Fibroblast of lung (primary cell): ENCODE results near the gene BRD8. TPM values are rescaled to one million over a fixed set of nuclear protein-coding genes. Genes with fewer than 3 reads are reported as not detected.

ENCODE experiments used
- DNase-seq, 2 donors: peaks; one replicate each; pipeline versions ENCODE4 v3.0.0 to v3.0.0-alpha.2; 2010; ENCODE audit warnings: low read depth in 2 of 2
- H2AFZ ChIP-seq: 2 replicates; pipeline ENCODE4 v1.5.1; 2012; ENCODE audit warnings: low read length, control low read depth, inconsistent platforms
- H3K27ac ChIP-seq: 2 replicates; pipeline ENCODE4 v1.5.1; 2011; ENCODE audit warnings: low read length, control low read depth; ENCODE audit not compliant: insufficient read depth
- H3K27me3 ChIP-seq: 2 replicates; pipeline ENCODE4 v1.5.1; 2011; ENCODE audit warnings: mild to moderate bottlenecking, low read length; ENCODE audit not compliant: control insufficient read depth, insufficient read depth
- H3K36me3 ChIP-seq: 2 replicates; pipeline ENCODE4 v1.5.1; 2011; ENCODE audit warnings: low read length; ENCODE audit not compliant: control insufficient read depth, insufficient read depth
- H3K4me1 ChIP-seq: 2 replicates; pipeline ENCODE4 v1.5.1; 2011; ENCODE audit warnings: low read length; ENCODE audit not compliant: control insufficient read depth, insufficient read depth; ENCODE audit errors: extremely low read depth
- H3K4me2 ChIP-seq: 2 replicates; pipeline ENCODE4 v1.5.1; 2011; ENCODE audit warnings: low read length, control low read depth; ENCODE audit not compliant: insufficient read depth; ENCODE audit errors: extremely low read depth
- H3K4me3 ChIP-seq, 4 experiments: fragments of 200-600 bp in 1 of 4; sonication (generic) in 1 of 4; replicated peaks in 1 of 4; 2 replicates each; pipeline ENCODE4 v1.5.1; 2011 to 2016; ENCODE audit warnings: low read length in 4 of 4, low read depth in 3 of 4, mild to moderate bottlenecking in 3 of 4, control low read depth in 2 of 4, inconsistent platforms in 1 of 4, mixed read lengths in 1 of 4; ENCODE audit not compliant: insufficient read depth in 1 of 4; ENCODE audit errors: control extremely low read depth in 1 of 4
- H3K79me2 ChIP-seq: 2 replicates; pipeline ENCODE4 v1.5.1; 2012; ENCODE audit warnings: mild to moderate bottlenecking, low read length, inconsistent platforms; ENCODE audit not compliant: control insufficient read depth, insufficient read depth
- H3K9ac ChIP-seq: 2 replicates; pipeline ENCODE4 v1.5.1; 2011; ENCODE audit warnings: mild to moderate bottlenecking, low read length, control low read depth; ENCODE audit not compliant: insufficient read depth
- H3K9me3 ChIP-seq: 2 replicates; pipeline ENCODE4 v1.5.1; 2012; ENCODE audit warnings: low read depth, low read length; ENCODE audit not compliant: control insufficient read depth, insufficient read depth
- H4K20me1 ChIP-seq: 2 replicates; pipeline ENCODE4 v1.5.1; 2011; ENCODE audit warnings: low read length; ENCODE audit not compliant: control insufficient read depth, insufficient read depth; ENCODE audit errors: extremely low read depth
- EZH2 ChIP-seq: IDR thresholded peaks from 2 replicates; pipeline ENCODE4 v1.5.1; 2012; ENCODE audit warnings: low read length, control low read depth, mild to moderate bottlenecking; ENCODE audit errors: missing control alignments
- polyA plus RNA-seq, 2 donors: library from polyadenylated mRNA; depleted of rRNA in 1 of 2; stranded (reverse) in 1 of 2; unstranded in 1 of 2; fragments of >200 nt; gene quantifications; 2 replicates each; pipeline ENCODE4 v1.2.1, GENCODE V29; 2011 to 2012; ENCODE audit warnings: missing spikeins in 1 of 2
- total RNA-seq: library from RNA; depleted of rRNA; stranded (reverse); fragments of >200 nt; gene quantifications from 2 replicates; pipeline ENCODE4 v1.2.1, GENCODE V29; 2014
- TF ChIP-seq, protein P1 (sequence below), 2 donors: IDR thresholded peaks in 1 of 2; conservative IDR thresholded peaks in 1 of 2; 1 replicate in 1 of 2; 2 replicates in 1 of 2; pipeline ENCODE4 v1.5.1; 2011 to 2012; ENCODE audit warnings: low read length in 2 of 2, control low read depth in 1 of 2, inconsistent platforms in 1 of 2, low read depth in 1 of 2, mild to moderate bottlenecking in 1 of 2

BRD8 gene
- total and polyA plus RNA-seq, 2 donors (not counting 1 experiment from before 2014, with no cell fraction given), result 47.4 to 52.1 TPM

DNA sequence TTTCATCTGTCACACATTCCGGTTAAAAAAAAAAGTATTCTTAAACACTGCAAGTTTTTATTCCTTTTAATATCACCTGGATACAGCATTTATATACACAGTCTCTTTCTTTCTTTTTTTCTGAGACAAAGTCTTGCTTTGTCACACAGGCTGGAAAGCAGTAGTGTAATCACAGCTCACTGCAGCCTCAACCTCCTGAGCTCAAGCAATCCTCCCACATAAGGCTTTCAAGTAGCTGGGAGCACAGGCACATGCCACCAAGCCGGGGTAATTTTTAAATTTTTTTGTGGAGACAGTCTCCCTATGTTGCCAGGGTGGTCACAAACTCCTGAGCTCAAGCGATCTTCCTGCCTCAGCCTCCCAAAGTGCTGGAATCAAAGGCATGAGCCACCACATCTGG lies 14.4 kb upstream of the BRD8 start:
- H3K4me1 ChIP-seq, result no peaks in the 10 kb centered on the region
- TF ChIP-seq, protein P1, sequence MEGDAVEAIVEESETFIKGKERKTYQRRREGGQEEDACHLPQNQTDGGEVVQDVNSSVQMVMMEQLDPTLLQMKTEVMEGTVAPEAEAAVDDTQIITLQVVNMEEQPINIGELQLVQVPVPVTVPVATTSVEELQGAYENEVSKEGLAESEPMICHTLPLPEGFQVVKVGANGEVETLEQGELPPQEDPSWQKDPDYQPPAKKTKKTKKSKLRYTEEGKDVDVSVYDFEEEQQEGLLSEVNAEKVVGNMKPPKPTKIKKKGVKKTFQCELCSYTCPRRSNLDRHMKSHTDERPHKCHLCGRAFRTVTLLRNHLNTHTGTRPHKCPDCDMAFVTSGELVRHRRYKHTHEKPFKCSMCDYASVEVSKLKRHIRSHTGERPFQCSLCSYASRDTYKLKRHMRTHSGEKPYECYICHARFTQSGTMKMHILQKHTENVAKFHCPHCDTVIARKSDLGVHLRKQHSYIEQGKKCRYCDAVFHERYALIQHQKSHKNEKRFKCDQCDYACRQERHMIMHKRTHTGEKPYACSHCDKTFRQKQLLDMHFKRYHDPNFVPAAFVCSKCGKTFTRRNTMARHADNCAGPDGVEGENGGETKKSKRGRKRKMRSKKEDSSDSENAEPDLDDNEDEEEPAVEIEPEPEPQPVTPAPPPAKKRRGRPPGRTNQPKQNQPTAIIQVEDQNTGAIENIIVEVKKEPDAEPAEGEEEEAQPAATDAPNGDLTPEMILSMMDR (conservative IDR thresholded peaks at IDR 0.05 in 1 of 2, IDR thresholded peaks at IDR 0.05 in 1 of 2; ENCODE audit: low read depth in 1 of 2, low read length in 2 of 2), result no peak
- TF ChIP-seq EZH2, result no peak
- no peak for DNase-seq
- H2AFZ ChIP-seq, result no peak overlapping the region
- H3K9me3 ChIP-seq, result no peaks in the 10 kb centered on the region
- no peak overlapping the region for H3K4me2 ChIP-seq
- peaks cover 7% of the 10 kb centered on the region for H3K36me3 ChIP-seq
- H4K20me1 ChIP-seq, result no peaks in the 10 kb centered on the region
- no peak overlapping the region for H3K9ac ChIP-seq
- H3K27ac ChIP-seq, result no peak overlapping the region
- no peak overlapping the region for H3K4me3 ChIP-seq
- no peaks in the 10 kb centered on the region for H3K27me3 ChIP-seq
- H3K79me2 ChIP-seq, result no peaks in the 10 kb centered on the region

GRCh38 chr5:138188626-138189025 lies 10.2 kb upstream of the BRD8 start:
- Histone ChIP-seq H3K4me3 (no peak overlapping the region), H3K36me3 (peaks cover 17% of the 10 kb centered on the region), H3K27ac (no peak overlapping the region), H2AFZ (no peak overlapping the region), H4K20me1 (no peaks in the 10 kb centered on the region), H3K9me3 (no peaks in the 10 kb centered on the region), H3K4me1 (no peaks in the 10 kb centered on the region), H3K4me2 (no peak overlapping the region), H3K9ac (no peak overlapping the region), H3K79me2 (no peaks in the 10 kb centered on the region), H3K27me3 (no peaks in the 10 kb centered on the region)
- TF ChIP-seq EZH2, result no peak
- TF ChIP-seq, protein P1 (conservative IDR thresholded peaks at IDR 0.05 in 1 of 2, IDR thresholded peaks at IDR 0.05 in 1 of 2; ENCODE audit: low read depth in 1 of 2, low read length in 2 of 2), result no peak
- no peak for DNase-seq

DNA sequence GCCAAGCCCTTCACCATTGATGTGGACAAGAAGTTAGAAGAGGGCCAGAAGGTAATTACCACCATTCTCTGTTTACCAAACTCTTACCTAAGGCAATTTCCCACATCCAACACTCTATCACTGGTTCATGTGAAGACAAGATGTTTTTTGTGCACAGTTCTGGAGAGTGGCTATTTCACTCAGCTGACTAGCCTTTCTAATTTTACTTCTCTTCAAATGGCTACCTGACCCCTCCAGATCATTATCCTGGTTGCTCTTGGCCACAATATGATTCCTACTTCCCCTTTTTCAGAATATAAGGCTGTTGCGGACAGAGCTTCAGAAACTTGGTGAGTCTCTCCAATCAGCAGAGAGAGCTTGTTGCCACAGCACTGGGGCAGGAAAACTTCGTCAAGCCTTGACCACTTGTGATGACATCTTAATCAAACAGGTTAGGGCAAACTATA lies 7.6 kb upstream of the BRD8 start:
- DNase-seq, result no peak
- no peak overlapping the region for H2AFZ ChIP-seq
- H3K4me2 ChIP-seq, result no peak overlapping the region
- H3K27ac ChIP-seq, result no peak overlapping the region
- TF ChIP-seq, protein P1 (conservative IDR thresholded peaks at IDR 0.05 in 1 of 2, IDR thresholded peaks at IDR 0.05 in 1 of 2; ENCODE audit: low read depth in 1 of 2, low read length in 2 of 2), result no peak
- TF ChIP-seq EZH2, result no peak
- H3K9ac ChIP-seq, result no peak overlapping the region
- no peaks in the 10 kb centered on the region for H3K27me3 ChIP-seq
- no peak overlapping the region for H3K4me3 ChIP-seq
- H4K20me1 ChIP-seq, result no peaks in the 10 kb centered on the region
- H3K79me2 ChIP-seq, result peaks cover 3% of the 10 kb centered on the region
- H3K4me1 ChIP-seq, result no peaks in the 10 kb centered on the region
- H3K9me3 ChIP-seq, result no peaks in the 10 kb centered on the region
- H3K36me3 ChIP-seq, result peaks cover 14% of the 10 kb centered on the region
